Stimulated activated CD4-positive, alpha-beta T cell treated with anti-CD3 and anti-CD28 coated beads, Interleukin-4, amount 100 ng/mL, for 4 hours (primary cell): ENCODE measurements around the gene OR52B2.
"Not testable (repeated sequence)": the region's sequence is repeated elsewhere in the genome, so short reads cannot be mapped to it uniquely, and the experiment has no call there.

Experiments used
- DNase-seq, 2 experiments: peaks; one replicate each; pipeline ENCODE4 v3.0.0-alpha.2; 2020

Gene OR52B2

DNA sequence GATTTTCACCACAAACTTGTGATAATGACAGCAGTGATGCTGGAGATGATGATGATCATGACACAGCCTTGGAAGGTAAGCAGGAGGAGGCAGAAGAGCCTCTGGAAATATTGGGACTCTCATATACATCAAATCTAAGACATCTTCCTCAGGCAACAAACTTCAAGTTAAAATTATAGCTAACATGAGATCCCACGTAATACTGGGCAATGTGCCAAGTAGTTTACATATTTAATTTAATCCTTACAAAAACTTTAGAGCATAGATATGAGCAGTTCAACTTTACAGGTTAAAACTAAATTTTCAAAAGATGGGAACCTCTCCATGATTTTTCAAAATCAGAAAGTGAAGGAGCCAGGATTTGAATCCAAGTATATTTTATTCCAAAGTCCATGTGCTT is 19.0 kb downstream of the OR52B2 start:
- DNase-seq, result no peak

DNA sequence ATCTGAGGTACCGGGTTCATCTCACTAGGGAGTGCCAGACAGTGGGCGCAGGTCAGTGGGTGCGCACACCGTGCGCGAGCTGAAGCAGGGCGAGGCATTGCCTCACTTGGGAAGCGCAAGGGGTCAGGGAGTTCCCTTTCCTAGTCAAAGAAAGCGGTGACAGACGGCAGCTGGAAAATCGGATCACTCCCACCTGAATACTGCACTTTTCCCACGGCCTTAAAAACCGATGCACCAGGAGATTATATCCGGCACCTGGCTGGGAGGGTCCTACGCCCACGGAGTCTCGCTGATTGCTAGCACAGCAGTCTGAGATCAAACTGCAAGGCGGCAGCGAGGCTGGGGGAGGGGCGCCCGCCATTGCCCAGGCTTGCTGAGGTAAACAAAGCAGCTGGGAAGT is 26.4 kb downstream of the OR52B2 start:
- DNase-seq, result not testable (repeated sequence)

DNA sequence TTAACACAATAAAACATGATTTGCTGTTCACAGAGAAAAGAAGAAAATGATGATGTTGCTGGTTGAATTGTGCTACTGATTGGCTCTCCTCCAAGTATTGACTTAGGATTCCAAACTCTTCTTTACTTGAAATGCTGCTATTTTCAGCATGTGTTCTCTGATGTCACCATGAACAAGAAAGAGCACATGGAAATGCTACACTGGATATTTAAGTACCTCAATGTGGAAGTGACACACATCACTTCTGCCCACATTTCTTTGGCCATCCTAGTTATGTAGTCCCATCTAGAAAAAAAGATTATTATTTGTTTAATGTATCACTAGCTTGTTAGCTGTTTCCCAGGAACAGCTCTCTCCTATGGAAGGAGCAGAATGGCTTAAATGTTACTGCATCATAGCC is 27.2 kb downstream of the OR52B2 start:
- DNase-seq, result no peak

DNA sequence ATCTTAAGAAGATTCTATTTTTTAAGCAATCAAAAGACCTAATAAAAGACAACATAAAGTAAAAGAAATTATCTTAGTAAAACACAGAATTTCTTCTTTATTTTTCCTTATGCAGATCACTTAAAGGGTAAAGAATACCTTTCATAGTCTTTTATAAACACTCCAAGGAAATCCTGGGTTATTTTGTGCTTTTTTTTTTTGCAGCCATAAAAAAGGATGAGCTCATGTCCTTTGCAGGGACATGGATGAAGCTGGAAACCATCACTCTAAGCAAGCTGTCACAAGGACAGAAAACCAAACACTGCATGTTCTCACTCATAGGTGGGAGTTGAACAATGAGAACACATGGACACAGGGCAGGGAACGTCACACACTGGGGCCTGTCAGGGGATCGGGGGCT is 34.2 kb downstream of the OR52B2 start:
- not testable (repeated sequence) for DNase-seq

DNA sequence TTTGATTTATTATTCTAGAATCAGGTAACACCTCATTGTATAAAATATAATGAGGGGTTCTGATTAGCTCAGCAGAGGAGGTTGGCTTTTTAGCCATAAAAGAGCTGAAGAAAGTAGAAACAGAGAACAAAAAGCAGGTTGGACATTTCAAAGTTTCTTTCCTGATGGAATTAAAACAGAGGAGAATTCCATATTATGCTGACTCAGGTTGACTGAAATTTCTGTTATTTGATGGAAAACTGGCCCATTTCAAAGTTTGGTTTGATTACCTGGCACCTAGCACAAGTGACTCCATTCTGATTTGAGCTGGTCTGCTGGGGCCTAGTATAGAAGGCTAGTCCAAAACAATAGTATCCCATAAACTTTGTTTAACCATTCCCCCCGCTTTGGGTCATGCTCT is 37.7 kb downstream of the OR52B2 start:
- DNase-seq, result no peak

DNA sequence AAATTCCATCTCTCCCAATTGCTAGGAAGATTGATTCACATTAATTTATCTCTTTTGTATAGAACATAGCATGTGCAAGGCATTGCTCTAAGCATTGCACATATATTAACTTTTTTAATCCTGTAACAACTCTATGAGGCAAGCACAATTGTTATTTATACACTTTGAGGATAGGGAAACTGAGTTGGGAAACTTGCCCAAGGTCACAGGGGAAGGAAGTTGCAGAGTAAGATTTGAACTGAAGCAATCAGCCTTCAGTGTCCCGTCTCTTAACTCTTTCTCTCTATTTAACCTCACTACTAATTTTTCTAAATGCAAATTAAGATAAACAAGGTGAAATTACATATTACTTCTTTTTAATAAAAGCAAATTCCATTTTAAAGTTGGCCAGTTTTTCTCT is 40.5 kb downstream of the OR52B2 start:
- no peak for DNase-seq

DNA sequence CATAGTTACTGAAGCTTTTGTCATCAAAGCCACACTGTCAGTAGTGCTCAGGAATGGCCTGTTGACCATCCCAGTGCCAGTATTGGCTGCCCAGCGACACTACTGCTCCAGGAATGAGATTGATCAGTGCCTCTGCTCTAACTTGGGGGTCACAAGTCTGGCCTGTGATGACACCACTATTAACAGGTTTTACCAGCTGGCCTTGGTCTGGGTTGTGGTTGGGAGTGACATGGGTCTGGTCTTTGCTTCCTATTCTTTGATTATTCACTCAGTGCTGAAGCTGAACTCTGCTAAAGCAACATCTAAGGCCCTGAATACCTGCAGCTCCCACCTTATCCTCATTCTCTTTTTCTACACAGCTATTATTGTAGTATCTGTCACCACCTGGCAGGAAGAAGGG is 41.1 kb downstream of the OR52B2 start:
- no peak for DNase-seq

DNA sequence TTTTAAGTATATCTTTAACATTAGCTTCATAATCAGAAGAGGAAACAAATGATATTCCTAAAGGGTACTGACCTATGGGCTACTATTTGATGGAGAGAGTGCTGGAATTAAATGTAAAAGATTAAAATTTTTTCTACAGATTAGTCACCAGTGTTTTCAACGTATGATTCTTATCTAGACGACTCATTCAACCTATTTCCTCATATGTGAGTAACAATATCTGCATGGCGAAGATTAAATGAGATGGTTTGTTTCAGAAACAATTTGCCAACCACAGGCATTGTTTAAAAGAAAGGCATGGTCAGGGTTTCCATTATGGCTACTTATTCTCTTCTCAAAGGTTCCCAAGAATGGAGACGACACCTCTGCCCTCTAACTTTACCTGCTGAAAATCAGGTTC is 42.2 kb downstream of the OR52B2 start:
- no peak for DNase-seq

DNA sequence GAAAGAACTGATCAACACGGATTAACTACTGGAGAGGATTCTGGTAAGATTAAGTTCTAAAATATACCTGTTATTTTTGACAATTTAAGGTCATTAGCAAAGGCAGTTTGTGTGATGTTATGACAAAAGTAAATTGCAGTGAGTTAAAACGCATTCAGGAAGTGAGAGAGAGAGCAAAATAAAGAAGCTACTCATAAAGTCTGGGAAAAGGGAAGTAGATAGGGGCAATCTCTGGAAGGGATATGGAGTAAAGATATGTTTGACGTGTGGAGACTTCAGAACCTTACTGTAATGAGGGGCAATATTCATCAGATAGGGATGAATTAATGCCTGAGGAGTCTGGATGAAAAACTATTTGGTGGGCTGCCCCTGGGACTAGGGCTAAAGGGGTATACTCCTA is 45.9 kb downstream of the OR52B2 start:
- DNase-seq, result no peak
